HG02610 (cell line): ENCODE results near the gene UBXN10.

Source experiments
- ATAC-seq: cut with Tn5 transposase; IDR thresholded peaks from one replicate; pipeline ENCODE4 v1.9.1; 2021; ENCODE audit warnings: mild to moderate bottlenecking, moderate library complexity; ENCODE audit not compliant: unreplicated experiment

The UBXN10 gene

GRCh38 chr1:20151906-20152598 is 33.8 kb upstream of the UBXN10 start:
- no peak for ATAC-seq

DNA sequence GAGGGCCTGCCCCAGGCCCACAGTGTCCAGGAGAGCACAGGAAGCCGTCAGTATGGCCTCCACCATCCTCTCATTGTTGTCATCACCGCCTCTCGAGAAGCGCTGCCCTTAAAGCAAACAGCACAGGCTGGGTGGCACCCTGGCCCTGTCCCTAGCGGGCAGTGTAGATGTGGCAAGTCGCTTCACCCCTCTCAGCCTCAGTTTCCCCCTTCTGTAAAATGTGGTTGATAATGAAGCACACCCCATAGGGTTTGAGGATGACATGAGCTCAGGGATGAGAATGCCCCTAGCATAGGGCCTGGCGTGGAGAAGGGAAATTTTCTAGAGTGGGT is 33.3 kb upstream of the UBXN10 start:
- no peak for ATAC-seq

DNA sequence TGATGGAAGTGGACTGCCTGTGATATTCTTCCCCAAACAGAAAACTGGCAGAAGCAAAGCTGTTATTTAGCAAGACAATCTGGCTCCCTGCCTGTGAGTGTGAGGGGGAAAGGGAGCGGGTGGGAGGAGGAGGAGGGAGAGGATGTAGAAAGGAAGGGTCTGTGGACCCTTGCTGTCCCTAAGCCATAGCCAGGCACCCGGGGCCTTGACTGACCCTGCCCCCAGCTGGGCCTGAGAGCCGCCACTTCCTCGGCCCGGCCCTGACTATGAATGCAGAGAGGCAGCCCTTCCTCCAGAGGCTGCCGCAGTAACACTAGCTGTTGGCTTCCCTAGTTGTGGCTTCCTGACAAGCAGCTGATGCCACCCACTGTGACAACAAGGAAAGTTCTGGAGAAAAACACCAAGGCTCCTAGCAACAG is 32.9 kb upstream of the UBXN10 start:
- no peak for ATAC-seq

GRCh38 chr1:20154301-20154831 is 31.5 kb upstream of the UBXN10 start:
- no peak for ATAC-seq

- ATAC-seq: no peak
These were observed 27.4 kb upstream of the UBXN10 start for GRCh38 chr1:20158358-20159070.

GRCh38 chr1:20160034-20160433 is 25.9 kb upstream of the UBXN10 start:
- no peak for ATAC-seq

- ATAC-seq: no peak
These were observed 21.1 kb upstream of the UBXN10 start for GRCh38 chr1:20164694-20165202.

- ATAC-seq: no peak
These were observed 20.4 kb upstream of the UBXN10 start for GRCh38 chr1:20165522-20165951.

DNA sequence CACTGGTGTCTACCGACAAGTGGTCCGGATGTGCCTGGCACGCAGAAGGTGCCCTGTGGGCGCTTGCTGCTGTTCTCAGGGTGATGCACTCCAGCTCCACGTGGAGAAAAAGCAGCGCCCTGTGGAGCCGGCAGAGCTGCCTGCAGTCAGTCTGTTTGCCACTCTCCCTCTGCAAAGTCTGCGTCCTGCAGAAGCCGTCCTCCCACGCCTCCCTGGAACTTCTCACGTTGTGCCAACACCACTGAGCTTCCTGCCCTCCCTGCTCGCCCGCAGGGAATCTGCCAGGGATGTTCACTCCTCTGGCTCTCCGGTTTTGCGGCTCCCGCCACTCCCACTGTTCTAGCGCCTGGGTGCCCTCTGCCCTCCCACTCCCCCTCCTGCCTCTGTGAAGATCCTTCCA is 19.8 kb upstream of the UBXN10 start:
- ATAC-seq: no peak

DNA sequence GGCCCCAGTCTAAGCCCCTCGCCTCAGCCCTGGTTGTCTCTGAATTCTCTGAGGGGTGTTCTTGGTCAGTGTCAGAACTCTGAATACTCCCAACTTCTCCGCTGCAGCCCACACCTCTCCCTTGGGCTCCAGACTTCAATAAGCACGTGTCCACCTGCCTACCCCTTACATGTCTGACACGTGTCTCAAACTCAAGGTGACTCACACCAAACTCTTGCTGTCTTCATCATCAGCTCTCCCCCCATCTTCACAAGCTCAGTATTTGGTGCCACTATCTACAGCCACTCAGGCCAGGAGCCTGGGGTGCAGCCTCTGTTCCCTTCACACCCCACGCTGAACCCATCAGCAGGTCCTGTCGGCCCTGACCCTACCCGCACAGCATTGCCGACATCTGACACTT is 18.8 kb upstream of the UBXN10 start:
- ATAC-seq: no peak

DNA sequence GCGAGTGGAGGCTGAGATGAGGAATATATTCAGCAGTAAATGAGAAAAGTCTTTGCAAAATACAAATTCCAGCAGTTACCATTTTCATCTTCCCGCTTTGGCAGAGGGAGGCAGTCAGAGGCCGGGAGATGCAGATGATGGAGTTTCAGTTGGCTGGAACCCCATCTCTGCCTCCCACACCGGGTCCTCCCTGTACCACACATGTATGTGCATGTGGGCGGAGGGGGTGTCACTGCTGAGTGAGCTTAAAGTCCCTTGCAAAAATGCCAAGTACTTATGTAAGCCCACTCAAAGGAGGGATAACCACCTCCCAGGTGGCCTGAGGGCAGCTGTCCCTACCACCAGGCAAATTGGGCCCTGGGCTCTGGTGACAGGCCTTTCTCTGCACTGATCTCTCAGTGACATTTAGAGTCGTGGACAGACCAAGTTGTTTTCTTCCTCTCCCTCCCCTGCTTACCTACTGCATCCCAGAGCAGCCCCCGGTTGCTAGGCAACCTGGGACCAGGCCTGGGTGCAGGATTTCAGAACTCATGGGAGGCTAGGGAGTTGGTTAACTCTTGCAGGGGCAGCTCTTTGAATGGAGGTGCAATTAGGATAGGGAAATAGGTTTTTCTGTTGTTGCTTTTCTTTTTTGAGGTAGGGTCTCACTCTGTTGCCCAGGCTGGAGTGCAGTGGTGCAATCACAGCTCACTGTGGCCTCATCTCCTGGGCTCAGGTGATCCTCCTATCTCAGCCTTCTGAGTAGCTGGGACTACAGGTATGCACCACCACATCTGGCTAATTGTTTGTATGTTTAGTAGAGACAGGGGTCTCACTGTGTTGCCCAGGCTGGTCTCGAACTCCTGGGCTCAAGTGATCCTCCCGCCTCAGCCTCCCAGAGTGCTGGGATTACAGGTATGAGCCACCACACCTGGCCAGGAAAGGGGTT is 17.1 kb upstream of the UBXN10 start:
- ATAC-seq: no peak

- no peak for ATAC-seq
These were observed 16.0 kb upstream of the UBXN10 start for GRCh38 chr1:20169932-20170331.

DNA sequence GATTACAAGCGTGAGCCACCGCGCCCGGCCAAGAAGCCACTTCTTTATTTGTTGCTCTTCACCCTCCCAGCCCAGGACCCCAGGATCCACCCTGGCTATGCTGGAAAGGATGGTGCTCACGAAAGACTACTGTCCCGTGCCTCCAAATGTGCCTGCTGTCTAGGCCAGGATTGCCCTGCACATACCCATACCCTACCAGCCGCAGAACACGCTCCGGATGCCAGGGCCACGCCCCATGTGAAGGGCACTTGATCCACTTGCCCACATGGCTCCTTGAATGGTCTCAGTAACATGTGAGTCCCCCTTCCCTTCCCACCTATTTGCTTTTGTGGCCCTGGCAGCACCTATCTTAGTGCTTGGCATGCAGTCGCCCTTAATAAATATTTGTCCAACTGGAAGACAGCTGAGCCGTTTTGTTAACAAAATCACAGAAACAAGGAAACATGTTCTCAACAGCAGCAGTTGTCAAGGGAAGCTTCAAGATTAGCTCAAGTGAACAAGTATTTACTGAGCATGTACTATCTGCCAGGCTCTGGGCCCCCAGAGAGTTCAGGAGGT is 13.8 kb upstream of the UBXN10 start:
- ATAC-seq: no peak

DNA sequence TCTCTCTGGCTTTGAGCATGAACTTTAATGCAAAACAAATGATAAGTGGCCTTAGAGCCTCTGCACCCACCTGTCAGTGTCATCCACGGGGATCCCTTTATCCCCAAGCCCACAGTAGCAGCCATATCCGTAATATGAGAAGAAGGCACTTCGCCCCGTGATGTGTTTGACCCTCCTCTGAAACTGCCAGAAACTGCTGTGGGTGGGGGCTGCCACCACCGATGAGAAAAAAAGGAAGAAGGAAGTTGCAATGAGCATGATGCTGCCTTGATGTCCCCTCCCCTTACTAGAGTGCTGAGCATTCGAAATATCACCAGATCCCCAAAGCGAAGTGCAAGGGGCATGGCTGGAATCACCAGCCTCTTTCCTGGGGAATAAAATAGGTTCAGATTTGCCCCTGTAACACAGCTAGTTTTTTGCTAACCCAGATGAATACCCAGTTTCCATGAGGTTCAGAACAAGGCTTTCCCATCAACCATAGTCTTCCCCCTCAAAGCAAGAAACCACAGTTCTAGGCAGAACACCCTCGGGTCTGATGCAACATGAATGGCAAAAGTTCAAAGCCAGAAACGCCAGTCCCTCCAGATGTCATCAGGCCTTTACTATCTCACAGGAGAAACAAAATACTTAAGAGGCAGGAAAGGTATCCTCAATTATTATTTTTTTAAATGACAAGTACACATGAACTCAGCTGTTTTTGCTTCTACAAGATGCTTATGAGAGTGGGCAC is 10.8 kb upstream of the UBXN10 start:
- no peak for ATAC-seq

DNA sequence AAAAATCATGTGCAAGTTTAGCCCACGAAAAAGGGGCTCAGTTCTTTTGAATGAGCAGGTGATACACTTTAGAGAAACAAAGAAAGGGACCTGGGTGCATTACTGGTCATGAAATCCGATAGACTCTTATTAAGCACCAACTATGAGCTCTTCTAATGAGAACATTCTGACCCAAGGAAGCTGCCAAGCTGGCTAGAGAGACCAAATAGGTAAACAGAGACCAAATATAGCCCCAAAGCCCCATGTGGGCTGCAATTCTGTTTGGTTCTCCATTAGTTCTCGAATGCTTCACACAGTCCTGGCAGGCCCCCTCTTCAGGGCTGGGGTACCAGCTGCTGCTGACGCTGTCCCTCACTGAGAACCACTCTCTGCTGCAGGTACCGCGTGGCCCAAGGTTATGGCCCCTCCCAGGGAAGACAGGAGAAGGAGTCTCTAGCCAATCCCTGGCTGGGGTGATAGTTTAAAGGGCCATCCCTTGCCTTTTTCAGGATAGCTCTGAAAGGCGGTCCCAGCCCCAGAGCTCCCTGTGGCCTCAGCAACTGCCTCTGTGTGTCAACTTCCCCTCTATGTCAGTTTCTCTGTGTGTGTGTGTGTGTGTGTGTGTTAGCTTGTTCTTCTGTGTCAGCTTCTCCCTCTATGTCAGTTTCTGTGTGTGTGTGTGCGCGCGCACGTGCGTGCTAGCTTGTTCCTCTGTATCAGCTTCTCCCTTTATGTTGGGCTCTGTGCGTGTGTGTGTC is 7.1 kb upstream of the UBXN10 start:
- no peak for ATAC-seq

DNA sequence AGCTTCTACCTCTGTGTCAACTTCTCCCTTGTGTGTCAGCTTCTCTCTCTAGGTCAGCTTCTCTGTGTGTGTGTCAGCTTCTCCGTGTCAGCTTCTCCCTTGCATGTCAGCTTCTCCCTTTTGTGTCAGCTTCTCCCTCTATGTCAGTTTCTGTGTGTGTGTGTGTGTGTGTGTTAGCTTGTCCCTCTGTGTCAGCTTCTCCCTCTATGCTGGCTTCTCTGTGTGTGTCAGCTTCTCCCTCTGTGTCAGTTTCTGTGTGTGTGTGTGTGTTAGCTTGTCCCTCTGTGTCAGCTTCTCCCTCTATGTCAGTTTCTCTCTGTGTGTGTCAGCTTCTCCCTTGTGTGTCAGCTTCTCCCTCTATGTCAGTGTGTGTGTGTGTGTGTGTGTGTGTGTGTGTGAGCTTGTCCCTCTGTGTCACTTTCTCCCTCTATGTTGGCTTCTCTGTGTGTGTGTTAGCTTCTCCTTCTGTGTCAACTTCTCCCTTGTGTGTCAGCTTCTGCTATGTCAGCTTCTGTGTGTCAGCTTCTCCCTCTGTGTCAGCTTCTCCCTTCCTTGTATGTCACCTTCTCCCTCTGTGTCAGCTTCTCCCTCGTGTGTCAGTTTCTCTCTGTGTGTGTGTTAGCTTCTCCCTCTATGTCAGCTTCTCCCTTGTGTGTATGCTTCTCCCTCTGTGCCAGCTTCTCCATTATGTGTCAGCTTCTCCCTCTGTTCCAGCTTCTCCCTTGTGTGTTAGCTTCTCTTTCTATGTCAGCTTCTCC is 6.3 kb upstream of the UBXN10 start:
- ATAC-seq: no peak

DNA sequence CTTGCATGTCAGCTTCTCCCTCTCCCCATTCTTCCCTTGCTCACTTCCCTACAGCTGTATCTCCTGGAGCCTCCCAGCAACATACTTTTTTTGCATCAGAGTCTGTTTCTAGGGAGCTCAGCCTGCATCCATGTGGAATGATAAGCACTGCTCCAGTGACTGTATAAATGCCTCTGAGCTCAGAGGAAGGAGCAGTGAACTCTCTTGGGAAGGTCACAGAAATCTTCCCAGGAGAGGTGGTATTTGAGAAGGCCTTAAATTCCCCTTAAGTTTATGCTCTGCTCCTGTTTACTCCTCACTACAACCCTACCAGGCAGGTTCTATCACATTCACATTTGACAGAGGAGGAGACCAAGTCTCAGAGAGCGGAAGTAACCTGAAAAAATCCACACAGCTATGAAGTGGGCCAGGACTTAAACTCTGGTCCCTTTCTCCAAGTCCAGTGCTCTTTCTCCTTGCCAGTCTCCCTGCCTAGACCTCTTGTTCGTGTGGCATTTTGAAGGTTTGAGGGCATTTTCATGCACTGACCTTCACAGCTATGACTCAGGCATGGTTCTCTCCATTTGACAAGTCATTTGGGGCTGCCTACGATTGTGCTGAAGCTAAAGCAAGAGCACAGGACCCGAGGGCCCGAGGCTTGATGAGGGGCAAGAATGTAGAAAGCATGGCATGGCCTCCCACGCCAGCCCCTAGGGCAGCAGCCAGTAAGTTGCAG is 5.6 kb upstream of the UBXN10 start:
- no peak for ATAC-seq

- ATAC-seq: no peak
These were observed 5.1 kb upstream of the UBXN10 start for GRCh38 chr1:20180844-20181207.
